AG04450 (cell line): ENCODE data around the gene UNC79. TPM values are rescaled to one million over a fixed set of nuclear protein-coding genes. Genes with fewer than 3 reads are reported as not detected.
"Not testable (repeated sequence)": the region's sequence is repeated elsewhere in the genome, so short reads cannot be mapped to it uniquely, and the experiment has no call there.

ENCODE experiments used
- CTCF ChIA-PET: fragments of 300-600, 350-600 bp; formaldehyde crosslinking; extraction: SDS; loops from one replicate; lab custom pipeline; 2022; ENCODE audit warnings: antibody characterized with exemption, inconsistent platforms; lab: Charles Lee
- POLR2A ChIA-PET: fragments of 350-600 bp; formaldehyde crosslinking; extraction: SDS; loops from one replicate; lab custom pipeline; 2021; ENCODE audit warnings: antibody characterized with exemption, inconsistent platforms; lab: Yijun Ruan, JAX
- DNase-seq: peaks from one replicate; pipeline ENCODE4 v3.0.0-alpha.2; 2011; ENCODE audit warnings: low read depth, low spot score
- H3K27ac ChIP-seq: one replicate; pipeline ENCODE4 v1.5.1; 2012; ENCODE audit warnings: low read depth, low read length, control low read depth
- H3K27me3 ChIP-seq: one replicate; pipeline ENCODE4 v1.6.0; 2012; ENCODE audit warnings: low read length; ENCODE audit not compliant: control insufficient read depth, insufficient read depth
- H3K4me3 ChIP-seq: 2 replicates; pipeline ENCODE4 v1.5.1; 2011; ENCODE audit warnings: mild to moderate bottlenecking, low read depth, low read length, control low read depth
- H3K9me3 ChIP-seq: 2 replicates; pipeline ENCODE4 v1.5.1; 2012; ENCODE audit warnings: low read length; ENCODE audit not compliant: control insufficient read depth, insufficient read depth
- polyA plus RNA-seq: library from polyadenylated mRNA; depleted of rRNA; stranded (reverse); fragments of >200 nt; gene quantifications from 2 replicates; pipeline ENCODE4 v1.2.3, GENCODE V29; 2011
- TF ChIP-seq, protein P1 (sequence below): IDR thresholded peaks from 2 replicates; pipeline ENCODE4 v1.5.1; 2011; ENCODE audit warnings: low read depth, low read length, control low read depth, inconsistent platforms

The UNC79 gene
- polyA plus RNA-seq, 1 experiment: 0.02 TPM

DNA sequence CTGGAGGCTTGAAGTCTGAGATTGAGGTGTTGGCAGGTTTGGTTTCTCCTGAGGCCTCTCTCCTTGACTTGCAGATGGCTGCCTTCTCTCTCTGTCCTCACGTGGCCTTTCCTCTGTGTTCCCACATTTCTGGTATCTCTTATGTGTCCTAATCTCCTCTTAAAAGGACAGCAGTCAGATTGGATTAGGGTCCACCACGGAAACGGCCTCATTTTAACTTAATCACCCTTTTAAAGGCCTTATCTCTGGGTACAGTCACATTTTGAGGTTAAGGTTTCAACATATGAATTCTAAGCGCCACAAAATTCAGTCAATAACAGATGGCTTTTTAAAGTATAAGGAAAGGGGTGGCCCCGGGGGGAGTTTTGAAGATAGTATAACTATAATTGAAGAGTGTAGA, 33.5 kb downstream of the UNC79 start:
- POLR2A ChIA-PET: no interaction called here
- CTCF ChIA-PET: no interaction called here

DNA sequence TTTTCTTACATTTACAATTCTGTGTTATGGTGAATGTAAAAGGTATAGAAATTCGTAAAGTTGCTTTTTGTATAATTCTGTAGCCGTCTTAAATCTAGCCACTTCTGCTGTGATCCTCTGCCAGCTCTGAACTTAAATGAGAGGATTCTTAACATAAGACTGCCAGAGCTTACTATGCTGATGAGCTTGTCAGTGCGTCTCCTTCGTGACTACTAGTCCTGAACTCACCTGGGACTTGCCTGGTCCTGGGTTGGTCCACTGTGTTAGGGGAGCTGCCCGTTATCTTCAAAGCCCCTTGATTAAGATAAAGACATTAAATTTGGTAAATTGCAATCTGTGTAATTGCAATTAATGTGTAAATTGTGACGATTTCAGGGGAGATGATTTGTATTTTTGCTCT, 44.7 kb downstream of the UNC79 start:
- ChIA-PET CTCF (no interaction called here), POLR2A (no interaction called here)
- H3K27ac ChIP-seq: no peak overlapping the region
- H3K9me3 ChIP-seq: no peaks in the 10 kb centered on the region
- no peaks in the 10 kb centered on the region for H3K27me3 ChIP-seq
- TF ChIP-seq, protein P1, sequence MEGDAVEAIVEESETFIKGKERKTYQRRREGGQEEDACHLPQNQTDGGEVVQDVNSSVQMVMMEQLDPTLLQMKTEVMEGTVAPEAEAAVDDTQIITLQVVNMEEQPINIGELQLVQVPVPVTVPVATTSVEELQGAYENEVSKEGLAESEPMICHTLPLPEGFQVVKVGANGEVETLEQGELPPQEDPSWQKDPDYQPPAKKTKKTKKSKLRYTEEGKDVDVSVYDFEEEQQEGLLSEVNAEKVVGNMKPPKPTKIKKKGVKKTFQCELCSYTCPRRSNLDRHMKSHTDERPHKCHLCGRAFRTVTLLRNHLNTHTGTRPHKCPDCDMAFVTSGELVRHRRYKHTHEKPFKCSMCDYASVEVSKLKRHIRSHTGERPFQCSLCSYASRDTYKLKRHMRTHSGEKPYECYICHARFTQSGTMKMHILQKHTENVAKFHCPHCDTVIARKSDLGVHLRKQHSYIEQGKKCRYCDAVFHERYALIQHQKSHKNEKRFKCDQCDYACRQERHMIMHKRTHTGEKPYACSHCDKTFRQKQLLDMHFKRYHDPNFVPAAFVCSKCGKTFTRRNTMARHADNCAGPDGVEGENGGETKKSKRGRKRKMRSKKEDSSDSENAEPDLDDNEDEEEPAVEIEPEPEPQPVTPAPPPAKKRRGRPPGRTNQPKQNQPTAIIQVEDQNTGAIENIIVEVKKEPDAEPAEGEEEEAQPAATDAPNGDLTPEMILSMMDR: no peak
- no peak for DNase-seq
- no peak overlapping the region for H3K4me3 ChIP-seq

More for the DNA sequence above, 33.5 kb downstream of the UNC79 start:
- TF ChIP-seq, protein P1: no peak
- Histone ChIP-seq H3K27me3 (no peaks in the 10 kb centered on the region), H3K4me3 (no peak overlapping the region), H3K27ac (no peak overlapping the region), H3K9me3 (no peaks in the 10 kb centered on the region)
- DNase-seq: no peak

DNA sequence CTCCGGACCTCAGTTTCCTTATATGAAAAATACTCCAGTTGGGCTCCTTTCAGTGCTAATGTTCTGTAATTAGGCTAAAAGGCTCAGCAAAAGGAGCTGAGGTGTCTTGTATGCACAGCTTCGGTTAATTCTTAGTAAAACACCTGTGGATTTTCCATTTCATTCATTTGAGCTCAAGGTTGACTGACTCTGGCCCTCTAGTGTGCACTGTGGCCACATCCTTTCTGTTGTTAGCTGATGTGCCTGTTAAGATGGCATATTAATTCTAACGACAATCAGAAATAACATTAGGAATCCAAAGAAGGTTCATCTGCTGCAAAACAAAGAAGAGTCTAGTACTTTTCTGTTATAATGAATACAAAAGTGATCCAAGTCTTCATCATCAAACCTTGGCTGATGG, 45.6 kb downstream of the UNC79 start:
- TF ChIP-seq, protein P1: no peak
- Histone ChIP-seq H3K27me3 (no peaks in the 10 kb centered on the region), H3K9me3 (no peaks in the 10 kb centered on the region), H3K4me3 (no peak overlapping the region), H3K27ac (no peak overlapping the region)
- ChIA-PET CTCF (no interaction called here), POLR2A (no interaction called here)
- no peak for DNase-seq

DNA sequence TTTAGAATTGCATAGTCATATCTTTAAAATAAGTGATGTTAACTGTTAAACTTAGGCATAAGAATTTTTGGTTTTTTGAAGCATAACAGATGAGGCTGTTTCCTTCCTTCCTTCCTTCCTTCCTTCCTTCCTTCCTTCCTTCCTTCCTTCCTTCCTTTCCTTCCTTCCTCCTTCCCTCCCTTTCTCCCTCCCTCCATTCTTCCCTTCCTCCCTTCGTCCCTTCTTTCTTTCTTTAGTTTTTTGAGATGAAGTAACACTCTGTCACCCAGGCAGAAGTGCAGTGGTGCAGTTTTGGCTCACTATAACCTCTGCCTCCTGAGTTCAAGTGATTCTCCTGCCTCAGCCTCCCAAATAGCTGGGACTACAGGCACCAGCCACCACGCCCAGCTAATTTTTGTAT, 48.3 kb downstream of the UNC79 start:
- H3K4me3 ChIP-seq, CTCF ChIA-PET, H3K27me3 ChIP-seq, DNase-seq, H3K9me3 ChIP-seq, H3K27ac ChIP-seq, POLR2A ChIA-PET: not testable (repeated sequence)

DNA sequence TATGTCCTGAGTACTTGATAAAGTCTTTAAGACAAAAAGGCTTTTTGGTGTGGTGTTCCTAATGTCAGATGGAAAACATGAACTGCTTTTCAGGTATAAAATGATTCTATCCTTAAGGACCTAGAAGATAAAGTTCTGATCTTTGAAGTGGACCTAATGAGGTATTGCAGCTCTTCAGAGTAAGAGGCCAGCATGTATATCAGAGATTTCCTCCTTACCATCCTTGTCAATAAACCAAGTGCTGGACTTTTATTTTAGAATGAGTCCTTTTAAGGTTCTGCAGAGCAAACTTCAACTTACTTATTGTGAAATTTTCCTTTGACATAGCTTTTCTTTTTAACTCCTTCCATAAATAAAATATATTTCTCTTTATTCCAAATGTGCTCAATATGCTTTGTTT, 50.1 kb downstream of the UNC79 start:
- Histone ChIP-seq H3K9me3 (no peaks in the 10 kb centered on the region), H3K27me3 (no peaks in the 10 kb centered on the region), H3K4me3 (no peak overlapping the region), H3K27ac (no peak overlapping the region)
- ChIA-PET POLR2A (no interaction called here), CTCF (no interaction called here)
- no peak for DNase-seq
- TF ChIP-seq, protein P1: no peak

DNA sequence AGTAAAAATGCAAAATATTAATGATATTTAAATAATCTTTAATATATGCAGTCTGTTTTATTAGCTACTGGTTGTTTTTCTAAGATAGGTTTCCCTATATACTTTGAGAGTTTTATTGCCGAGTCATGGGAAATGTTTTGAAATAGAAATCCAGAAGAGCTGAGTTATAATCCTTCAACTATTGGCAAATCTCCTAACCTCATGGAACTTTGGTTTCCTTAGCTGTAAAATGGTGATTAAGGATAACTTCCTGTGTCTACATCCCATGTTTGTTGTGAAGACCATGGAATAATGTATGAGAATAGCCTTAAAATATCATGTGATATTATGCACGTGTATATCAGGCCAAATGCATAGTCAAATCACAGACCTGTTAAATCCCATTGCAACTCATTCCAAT, 51.0 kb downstream of the UNC79 start:
- Histone ChIP-seq H3K9me3 (no peaks in the 10 kb centered on the region), H3K27ac (no peak overlapping the region), H3K4me3 (no peak overlapping the region), H3K27me3 (no peaks in the 10 kb centered on the region)
- TF ChIP-seq, protein P1: no peak
- CTCF ChIA-PET: no interaction called here
- DNase-seq: no peak
- POLR2A ChIA-PET: no interaction called here
